GM12891 (cell line): ENCODE results near the gene HAUS3.

Experiments used
- POLR2AphosphoS5 ChIP-seq: IDR thresholded peaks from 2 replicates; pipeline ENCODE4 v1.6.1; 2011; ENCODE audit warnings: low read depth, low read length, control low read depth
- SPI1 ChIP-seq: IDR thresholded peaks from 2 replicates; pipeline ENCODE4 v1.6.1; 2011; ENCODE audit warnings: low read depth, low read length, control low read depth
- TAF1 ChIP-seq: IDR thresholded peaks from 2 replicates; pipeline ENCODE4 v1.6.1; 2011; ENCODE audit warnings: low read depth, low read length, control low read depth

DNA sequence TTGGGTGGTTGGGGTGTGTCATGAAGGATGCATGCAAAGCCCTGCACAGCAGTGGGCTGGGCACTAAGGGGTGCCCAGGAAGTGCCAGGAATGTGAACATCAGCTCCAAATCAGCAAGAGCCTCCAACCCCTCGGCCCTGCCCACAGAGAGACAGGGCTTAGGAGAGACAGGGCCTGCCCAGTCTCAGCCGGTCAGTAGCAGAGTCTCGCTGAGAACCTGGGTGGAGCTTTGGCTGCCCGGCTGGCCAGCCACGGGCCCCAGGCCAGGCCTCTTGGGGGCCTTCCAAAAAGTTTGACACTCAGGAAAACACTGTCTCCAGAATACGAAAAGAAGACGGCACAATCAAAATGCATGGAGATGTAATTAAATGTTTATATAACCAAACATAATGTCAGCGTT, 24.3 kb upstream of the HAUS3 start:
- no peak for TF ChIP-seq POLR2AphosphoS5
- TF ChIP-seq TAF1, result no peak
- TF ChIP-seq SPI1, result no peak
